Measurements from ENCODE around the gene WFS1.

WFS1 gene

DNA sequence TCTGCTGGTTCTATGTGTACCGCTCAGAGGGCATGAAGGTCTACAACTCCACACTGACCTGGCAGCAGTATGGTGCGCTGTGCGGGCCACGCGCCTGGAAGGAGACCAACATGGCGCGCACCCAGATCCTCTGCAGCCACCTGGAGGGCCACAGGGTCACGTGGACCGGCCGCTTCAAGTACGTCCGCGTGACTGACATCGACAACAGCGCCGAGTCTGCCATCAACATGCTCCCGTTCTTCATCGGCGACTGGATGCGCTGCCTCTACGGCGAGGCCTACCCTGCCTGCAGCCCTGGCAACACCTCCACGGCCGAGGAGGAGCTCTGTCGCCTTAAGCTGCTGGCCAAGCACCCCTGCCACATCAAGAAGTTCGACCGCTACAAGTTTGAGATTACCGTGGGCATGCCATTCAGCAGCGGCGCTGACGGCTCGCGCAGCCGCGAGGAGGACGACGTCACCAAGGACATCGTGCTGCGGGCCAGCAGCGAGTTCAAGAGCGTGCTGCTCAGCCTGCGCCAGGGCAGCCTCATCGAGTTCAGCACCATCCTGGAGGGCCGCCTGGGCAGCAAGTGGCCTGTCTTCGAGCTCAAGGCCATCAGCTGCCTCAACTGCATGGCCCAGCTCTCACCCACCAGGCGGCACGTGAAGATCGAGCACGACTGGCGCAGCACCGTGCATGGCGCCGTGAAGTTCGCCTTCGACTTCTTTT lies 32.2 kb downstream of the WFS1 start:
- DNase-seq, result no peak

DNA sequence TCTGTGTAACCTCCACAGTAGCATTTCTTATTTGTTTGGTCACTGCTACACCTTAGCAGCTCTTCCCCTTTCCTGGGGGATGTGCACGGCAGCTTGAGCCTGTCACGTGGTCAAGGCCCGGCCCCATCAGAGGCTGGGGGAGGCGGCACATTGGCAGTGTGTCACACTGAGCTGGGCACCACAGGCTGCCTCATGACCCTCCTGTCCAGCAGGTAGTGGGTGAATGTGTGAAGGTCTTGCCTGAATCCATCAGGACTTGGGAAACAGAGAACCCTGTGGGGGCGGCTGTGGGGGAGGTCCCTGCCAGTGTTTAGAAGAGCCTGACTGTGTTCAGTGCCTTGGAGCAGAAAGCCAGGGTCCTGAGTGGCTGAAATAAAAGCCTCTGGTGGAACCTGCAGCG lies 33.2 kb downstream of the WFS1 start:
- no peak for DNase-seq

DNA sequence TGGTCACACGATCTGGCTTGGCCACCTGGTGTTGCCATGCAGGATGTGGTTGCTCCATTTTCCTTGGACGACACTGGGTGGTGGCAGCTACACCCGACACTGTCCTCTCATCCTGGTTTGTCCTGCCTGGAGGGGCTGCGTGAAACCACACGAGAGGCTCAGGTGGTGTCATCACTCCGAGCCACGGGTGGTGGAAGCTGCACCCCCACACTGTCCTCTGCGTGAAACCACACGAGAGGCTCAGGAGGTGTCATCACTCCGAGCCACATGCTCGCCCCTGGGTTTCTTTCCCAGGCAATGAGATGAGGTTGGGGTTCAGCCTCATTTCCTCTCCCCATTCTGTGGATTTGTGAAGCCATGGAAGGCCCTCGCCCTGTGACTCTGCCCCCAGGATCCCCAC lies 34.3 kb downstream of the WFS1 start:
- DNase-seq, result no peak

DNA sequence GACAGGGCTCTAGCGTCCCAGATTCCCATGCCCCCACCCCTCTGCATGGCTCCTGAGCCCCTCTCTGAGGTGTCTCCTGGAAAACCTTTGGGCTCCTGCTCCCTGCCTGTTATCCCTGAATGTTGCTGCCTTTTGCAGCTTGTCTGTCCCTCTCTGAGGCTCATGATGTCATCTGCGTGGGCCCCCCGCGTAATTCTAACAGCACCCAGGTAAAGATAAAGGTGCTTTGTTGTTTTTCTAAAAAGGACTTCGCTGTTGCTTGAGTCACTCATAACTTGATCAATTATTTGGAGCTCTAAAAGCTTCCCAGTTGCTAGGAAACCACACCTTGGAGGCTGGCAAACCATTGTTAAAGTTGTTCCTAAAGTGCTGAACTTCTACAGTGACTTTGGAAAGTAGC lies 36.6 kb downstream of the WFS1 start:
- DNase-seq, result no peak

DNA sequence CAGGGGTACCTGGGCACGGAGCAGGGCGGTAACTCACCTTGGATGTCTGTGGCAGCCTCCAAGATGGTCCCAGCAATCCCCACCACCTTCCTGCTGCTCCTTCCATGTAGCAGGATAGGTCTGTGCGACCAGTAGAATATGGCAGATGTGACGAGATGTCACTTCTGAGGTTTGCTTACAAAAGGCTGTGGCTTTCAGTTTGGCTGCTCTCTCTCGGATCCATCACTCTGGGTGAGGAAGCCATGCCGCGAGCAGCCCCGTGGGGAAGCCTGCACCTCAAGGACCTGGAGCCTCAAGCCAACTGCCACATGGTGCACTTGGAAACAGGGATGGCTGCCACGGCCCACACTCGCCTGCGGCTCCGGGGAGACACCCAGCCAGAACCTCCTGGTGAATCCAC lies 37.6 kb downstream of the WFS1 start:
- DNase-seq, result no peak

DNA sequence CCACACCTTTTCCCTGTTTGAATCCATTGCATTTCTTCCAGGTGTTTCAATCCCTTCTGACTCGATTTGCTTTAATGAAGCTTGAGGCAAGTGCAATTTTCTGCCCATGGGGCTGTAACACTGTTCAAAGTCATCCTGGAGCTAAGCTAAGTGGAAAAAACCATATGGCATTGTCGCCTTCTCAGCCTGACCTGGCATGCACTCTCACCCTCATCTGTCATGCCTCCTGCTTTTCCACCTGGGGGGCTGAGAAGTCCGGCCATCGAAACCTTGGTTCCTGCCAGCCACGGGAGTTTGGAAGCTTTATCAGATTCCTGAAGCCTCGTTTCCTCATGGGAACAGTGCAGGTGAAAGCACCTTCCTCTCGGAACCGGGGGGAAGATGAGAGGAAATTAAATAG lies 38.2 kb downstream of the WFS1 start:
- DNase-seq, result no peak

DNA sequence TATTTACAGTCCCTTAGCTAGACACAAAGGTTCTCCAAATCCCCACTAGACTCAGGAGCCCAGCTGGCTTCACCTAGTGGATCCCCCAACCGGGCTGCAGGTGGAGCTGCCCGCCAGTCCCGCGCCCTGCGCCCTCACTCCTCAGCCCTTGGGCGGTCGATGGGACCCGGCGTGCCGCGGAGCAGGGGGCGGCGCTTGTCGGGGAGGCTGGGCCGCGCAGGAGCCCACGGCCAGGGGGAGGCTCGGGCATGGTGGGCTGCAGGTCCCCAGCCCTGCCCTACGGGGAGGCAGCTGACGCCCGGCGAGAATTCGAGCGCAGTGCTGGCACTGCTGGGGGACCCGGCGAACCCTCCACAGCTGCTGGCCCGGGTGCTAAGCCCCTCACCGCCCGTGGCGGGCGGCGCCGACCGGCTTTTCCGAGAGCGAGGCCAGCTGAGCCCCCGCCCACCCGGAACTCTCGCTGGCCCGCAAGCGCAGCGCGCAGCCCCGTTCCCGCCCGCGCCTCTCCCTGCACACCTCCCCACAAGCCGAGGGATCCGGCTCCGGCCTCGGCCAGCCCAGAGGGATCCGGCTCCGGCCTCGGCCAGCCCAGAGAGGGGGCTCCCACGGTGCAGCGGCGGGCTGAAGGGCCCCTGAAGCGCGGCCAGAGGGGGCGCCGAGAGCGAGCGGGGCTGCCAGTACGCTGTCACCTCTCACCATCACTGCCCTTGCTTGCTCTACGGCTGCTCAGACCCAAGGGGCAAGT lies 39.4 kb downstream of the WFS1 start:
- no peak for DNase-seq

DNA sequence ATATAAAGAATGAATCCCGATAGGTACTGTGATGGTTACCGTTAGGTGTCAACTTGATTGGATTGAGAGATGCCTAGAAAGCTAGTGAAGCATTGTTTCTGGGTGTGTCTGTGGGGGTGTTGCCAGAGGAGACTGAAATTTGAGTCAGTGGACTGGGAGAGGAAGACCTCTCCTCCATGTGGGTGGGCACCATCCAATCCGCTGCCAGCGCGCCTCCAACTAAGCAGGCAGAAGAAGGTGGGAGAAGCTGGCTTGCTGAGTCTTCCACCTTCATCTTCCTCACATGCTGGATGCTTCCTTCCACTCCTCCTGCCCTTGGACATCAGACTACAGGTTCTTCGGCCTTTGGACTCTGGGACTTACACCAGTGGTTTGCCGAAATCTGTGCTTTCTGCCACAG lies 40.1 kb downstream of the WFS1 start:
- no peak for DNase-seq

DNA sequence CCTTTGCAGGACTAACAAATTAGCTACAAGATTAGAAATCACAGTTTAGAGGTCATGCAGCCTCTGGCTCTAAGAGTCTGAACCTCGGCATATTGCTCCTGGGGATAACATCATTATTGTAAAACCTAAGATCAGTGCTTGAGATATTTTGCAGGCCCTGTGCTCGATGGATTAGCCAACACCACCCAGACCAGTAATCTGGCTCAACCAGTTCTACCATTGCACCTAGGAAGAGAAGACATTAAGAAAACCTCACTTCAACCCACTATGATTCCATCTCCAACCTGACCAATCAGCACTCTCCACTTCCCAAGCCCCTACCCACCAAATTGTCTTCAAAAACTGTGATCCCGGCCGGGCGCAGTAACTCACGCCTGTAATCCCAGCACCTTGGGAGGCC lies 43.6 kb downstream of the WFS1 start:
- DNase-seq, result no peak

DNA sequence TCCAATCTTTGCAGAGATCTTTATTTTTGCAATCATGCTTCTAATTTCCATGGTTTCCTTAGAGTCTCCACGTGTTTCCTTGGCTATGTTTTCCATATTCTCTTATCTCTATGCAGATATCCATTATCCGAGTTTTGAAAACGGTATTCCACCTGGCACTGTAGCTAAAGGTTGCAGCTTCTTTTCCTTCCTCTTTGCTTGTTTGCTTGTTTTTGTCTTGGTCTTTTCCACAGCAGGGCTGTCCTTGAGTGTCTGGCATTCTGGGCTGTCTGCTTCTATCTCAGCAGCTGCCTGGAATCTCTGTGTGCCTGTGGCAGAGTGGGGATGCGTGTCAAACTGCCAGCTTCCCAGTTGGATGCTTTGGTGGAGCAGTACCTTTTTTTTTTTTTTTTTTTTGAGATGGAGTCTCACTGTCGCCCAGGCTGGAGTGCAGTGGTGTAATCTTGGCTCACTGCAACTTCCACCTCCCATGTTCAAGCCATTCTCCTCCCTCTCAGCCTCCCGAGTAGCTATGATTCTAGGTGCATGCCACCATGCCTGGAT lies 46.9 kb downstream of the WFS1 start:
- no peak for DNase-seq

DNA sequence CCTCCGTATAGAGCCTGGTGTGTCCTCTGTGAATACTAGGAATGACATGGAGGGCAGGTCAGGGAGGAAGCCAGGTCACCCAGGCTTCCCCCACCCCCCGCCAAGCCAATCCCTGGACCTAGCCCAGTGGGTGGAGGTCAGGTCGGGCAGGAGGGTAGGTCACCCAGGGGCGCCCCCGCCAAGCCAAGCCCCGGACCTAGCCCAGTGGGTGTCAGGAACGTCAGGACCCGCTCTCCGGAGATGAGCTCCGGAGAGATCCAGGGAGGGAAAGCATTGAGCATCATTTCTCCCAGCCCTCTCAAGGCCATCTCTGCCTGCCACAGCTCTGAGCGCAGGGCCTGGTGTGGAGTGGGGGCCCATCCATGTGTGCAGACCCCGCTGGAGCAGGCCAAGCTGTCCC lies 48.6 kb downstream of the WFS1 start:
- DNase-seq, result no peak

DNA sequence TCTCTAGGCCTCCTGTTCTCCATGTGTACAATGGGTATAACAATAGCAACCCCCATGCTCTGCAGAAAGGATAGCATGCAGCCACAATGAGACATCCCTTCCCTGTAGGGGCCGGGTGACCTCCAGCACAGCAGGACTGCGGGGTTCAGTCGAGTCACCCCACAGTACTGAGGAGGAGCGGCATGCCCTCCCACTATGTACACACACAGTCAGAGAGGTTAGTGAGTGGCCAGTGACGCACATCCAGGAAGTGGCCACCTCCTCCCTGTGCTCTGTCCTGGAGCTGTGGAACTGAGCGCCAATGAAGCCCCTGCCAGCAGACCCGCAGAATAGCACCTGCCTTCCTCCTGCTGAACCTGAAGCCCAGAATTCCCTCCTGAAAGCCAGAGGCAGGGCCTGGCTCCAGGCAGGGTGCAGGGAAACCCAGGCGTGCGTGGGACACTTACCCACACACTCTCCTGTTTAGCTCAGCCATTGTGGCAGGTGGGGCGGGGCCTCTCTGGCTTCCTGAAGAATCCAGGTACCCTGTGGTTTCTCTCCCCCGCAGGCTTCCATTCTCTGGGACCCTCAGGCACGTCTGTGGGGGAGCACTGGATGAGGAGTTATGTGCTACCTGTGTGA lies 50.0 kb downstream of the WFS1 start:
- DNase-seq, result no peak

DNA sequence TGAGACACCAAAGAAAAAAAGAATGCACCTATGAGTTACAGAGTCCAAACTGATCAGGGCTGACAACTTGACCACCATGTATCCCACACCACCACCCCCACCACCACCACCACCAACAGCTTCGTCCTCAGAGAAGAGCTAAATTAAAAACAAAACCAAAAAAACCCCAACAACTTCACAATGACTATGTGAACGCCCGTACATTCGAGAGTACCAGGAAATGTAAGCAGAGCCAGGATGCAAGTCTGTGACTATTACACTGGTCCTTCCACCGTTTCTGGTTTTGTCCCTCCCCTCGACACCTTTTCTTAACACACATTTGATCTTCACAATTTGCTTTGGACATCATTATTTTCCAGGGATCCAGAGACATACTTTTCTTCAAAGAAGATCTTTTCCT lies 51.0 kb downstream of the WFS1 start:
- DNase-seq, result no peak

DNA sequence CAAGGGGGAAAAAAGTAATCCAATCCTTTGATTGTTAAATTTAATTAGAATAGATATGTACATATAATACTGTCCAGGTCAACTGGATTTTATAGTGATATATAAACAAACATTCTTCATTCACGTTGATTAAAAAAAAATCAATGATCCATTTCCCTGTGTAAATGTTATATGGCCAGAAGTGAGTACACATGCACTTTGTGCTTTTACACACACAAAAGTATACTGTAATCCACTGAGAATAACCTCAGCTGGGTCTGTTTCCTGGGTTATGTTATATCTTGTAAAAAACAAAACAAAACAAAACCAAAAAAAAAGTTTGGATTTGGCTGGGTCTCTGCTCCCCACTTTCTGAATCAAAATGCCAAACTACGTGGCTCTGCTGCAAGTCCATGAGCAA lies 51.7 kb downstream of the WFS1 start:
- no peak for DNase-seq

DNA sequence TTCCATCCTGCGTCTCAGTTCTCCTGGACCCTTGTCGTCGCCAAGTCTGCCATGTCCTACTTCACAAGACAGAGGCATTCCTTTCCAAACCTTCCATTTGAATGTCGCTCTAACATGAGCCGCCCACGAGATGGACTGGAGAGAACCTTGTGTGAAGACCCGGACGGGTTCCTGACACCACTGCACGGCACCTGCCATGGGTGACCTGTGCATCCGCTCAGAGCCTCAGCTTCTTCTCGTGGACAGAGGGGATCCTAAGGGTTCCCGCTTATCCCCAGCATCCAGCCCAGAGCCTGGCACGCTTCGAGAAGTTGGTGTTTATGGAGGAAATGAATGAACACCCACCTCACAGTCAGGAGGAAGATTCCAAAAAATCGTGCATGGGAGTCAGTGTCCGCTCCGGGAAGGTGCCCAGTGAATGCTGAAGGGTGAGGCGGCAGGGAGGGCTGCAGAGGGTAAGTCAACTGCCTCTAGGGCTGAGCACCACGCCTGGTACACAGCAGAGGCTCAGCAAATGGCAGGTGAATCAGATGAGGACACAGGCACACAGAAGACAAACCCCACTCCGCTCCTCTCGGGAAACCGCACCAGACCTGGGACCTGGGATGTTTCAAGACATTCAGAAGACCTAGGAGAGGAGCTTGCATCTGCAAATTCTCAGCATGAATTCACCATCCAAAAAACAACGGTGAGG lies 52.6 kb downstream of the WFS1 start:
- DNase-seq, result no peak

DNA sequence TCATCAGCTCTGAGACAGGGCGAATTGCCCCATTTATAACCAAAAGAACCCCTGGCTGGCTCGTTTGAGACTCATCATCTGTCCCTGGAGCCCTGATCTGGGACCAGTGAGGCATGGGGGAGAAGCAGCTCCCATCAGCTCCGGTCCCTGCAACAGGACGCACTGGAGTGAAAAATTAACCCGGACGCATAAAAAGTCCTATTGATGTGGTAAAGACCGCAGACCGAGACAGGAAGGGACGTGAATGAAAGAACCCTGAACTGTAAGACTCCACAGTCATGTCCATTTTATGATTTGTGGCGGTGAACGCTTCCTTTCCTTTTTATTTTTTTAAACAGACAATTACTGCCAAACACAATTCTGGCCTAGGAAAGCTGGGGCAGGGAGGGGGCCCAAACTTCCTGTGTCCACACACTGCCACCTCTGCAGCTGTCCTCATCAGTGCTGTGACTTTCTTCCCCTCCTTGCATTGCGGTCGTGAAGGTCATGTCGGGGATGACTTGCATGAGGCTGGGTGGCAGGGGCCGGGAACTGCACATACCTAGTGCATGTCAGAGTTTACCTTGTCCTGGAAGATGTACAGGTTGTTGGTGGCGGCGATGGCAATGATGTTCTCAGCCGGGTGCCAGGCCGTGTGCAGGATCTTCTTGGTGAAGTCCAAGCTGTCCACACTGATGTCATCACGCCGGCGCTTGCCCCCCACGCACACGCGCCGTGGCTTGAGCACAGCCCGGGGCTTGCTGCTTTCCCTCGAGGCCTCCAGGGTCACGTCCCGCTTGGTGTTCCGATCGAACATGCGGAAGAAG lies 53.3 kb downstream of the WFS1 start:
- DNase-seq, result no peak

DNA sequence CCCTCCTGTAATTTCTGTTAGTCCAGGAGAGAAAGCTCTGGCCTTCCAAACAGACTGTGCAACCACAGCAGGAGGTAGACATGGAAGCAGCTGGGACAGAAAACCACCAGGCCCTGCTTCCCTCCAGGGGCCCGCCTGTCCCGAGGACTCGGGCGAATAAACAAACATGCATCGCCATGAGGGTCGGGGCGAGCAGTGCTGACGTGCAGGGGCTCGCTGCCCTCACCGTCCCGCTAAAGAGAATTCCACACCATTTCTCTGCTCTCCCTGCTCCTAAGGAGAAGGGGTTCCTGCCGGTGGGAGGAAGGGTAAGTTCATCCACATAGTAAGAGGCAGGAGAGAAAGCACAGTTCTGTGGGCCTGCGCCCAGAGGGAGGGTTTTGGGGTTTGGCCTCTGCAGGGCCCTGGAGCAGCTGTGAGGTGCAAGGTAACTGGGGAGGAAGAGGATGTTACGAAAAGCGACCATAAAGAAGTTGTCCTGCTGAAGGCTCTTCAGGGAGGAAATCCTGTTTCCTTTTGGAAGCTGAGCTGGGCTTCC lies 54.9 kb downstream of the WFS1 start:
- DNase-seq, result no peak

DNA sequence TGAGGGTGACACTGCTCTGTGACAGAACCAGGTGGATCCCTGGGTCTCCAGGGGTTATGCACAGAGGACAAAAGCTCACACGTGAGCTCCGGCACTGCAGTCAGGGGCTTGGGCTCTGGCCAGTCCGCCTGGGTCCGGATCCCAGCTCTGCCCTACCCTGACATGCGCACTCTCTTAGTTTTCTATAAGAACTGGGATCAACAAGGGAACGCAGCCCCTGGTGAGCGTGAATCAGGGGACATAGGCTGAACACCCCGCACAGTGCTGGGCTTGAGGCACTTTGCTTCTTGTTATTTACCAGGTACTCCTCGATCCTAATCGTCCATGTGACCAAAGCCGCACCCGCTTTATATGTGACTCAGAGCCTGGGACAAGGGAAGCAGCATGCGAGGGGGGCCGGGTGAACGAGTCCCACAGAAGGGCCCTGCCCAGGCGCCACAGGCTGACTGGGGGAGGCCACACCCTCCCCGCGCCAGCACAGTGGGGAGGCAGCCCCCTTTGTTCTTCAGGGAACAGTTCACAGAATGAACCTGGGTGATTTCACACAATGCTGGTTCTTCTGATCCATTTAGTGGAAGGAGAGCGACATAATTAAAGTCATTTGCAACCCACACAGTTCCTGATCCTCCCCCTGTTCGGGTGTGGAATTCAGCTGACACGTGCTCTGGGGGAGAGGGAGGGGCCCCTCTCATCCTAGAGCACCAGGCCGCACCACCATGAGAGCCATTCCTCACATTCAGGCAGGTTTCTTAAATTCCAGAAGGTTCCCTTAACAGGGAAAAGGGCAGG lies 55.5 kb downstream of the WFS1 start:
- no peak for DNase-seq

DNA sequence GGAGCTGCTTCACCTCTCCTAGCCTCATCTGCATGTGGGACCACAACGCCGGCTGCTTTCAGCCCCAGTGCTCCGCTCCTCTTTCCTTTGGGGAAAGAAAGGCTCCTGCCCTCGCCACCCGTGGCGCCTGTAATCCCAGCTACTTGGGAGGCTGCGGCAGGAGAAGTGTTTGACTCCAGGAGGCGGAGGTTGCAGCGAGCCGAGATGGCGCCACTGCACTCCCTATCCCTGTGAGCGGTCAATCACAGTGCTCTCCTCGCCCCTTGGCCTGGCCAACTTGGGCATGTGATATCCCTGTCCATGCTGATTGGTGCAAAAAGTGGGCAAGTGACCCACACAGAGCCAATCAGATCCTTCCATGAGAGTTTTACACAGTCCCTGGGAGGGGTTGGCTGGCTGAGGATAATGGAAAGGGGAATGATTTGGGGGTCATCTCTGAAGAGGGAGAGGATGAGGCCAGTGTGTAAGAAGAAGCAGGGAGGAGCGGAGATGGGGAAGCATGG lies 56.2 kb downstream of the WFS1 start:
- DNase-seq, result no peak

DNA sequence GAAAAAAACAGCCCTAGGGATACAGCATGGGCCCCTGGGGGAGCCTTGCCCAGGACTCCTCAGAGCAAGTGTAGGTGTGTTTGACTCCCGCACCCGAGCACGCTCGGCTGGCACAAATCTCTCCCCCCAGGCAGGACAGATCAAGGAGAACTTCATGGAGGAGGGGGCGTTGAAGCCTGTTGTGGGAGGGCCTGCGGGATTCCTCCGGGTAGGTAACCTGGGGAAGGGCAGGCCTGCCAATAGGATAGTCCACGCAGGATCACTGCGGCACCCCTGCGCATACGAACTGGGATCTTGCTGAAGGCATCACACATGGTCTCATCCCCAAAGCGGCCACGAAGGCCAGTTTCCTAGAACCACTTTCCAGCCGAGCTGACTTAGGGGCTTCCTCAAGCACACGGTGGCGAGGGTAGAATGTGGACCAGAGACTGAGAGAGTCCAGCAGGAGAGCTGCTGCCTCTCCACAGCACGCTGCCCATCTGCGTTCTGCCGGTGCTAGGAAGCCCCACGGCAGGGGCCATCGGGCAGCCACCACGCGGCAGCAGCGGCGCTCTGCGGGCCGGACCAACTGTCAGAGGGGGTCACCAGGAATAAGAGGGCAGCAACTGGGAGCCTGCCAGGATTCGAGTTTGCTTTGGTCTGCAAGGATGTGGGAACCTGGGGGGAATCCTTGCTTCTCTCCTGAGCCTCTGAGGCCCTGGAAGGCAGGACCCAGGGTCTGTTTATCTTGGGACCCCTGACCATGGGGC lies 56.8 kb downstream of the WFS1 start:
- DNase-seq, result no peak
